K562 (cell line): ENCODE measurements around the gene FAM219A. TPM values are rescaled to one million over a fixed set of nuclear protein-coding genes. Genes with fewer than 3 reads are reported as not detected.

Source experiments
- CREM ChIP-seq: IDR thresholded peaks from 2 replicates; pipeline ENCODE4 v1.6.1; 2014; ENCODE audit warnings: antibody characterized with exemption, low read depth
- CTBP1 ChIP-seq: fragments of 450-650 bp; IDR thresholded peaks from 2 replicates; pipeline ENCODE4 v1.6.1; 2016; ENCODE audit warnings: borderline replicate concordance
- FOXP4 ChIP-seq: sonication (generic); formaldehyde crosslinking; IDR thresholded peaks from 2 replicates; pipeline ENCODE4 v1.8.0; 2022; ENCODE audit warnings: mild to moderate bottlenecking, missing genetic modification reagents, borderline replicate concordance
- HNRNPUL1 ChIP-seq: fragments of 200-400 bp; formaldehyde crosslinking; IDR thresholded peaks from 2 replicates; pipeline ENCODE4 v1.6.1; 2017; ENCODE audit warnings: low read length
- KAT7 ChIP-seq: sonication (generic); formaldehyde crosslinking; IDR thresholded peaks from 2 replicates; pipeline ENCODE4 v1.8.0; 2022; ENCODE audit warnings: missing genetic modification reagents, mild to moderate bottlenecking, borderline replicate concordance
- MGA ChIP-seq: fragments of 450-650 bp; IDR thresholded peaks from 2 replicates; pipeline ENCODE4 v1.6.1; 2016; ENCODE audit warnings: mild to moderate bottlenecking, moderate library complexity
- YY1 ChIP-seq, 3 experiments: IDR thresholded peaks; 2 replicates each; pipeline ENCODE4 v1.6.1; 2011; ENCODE audit warnings: low read length in 2 of 3, mild to moderate bottlenecking in 2 of 3, moderate library complexity in 2 of 3, borderline replicate concordance in 1 of 3, control low read depth in 1 of 3, low read depth in 1 of 3; ENCODE audit not compliant: insufficient read depth in 3 of 3, insufficient replicate concordance in 2 of 3, control insufficient read depth in 1 of 3, insufficient read length in 1 of 3; ENCODE audit errors: extremely low read depth in 1 of 3
- ZFX ChIP-seq: sonication (generic); formaldehyde crosslinking; IDR thresholded peaks from 2 replicates; pipeline ENCODE4 v1.8.0; 2022; ENCODE audit warnings: mild to moderate bottlenecking, missing genetic modification reagents, moderate library complexity
- ZNF140 ChIP-seq: fragments of 250-450 bp; sonication (Bioruptor Pico); IDR thresholded peaks from 2 replicates; pipeline ENCODE4 v1.8.0; 2021; ENCODE audit warnings: moderate library complexity, mild to moderate bottlenecking, inconsistent platforms
- polyA plus RNA-seq, 8 experiments: library from polyadenylated mRNA; depleted of rRNA in 4 of 8; stranded (reverse) in 5 of 8; unstranded in 3 of 8; fragments of >200 nt; fragmentation: Nextera tagmentation in 2 of 8; fragmentation: Illumina TruSeq in 1 of 8; extraction: Ambion mirVana in 2 of 8; extraction: Trizol in 1 of 8; gene quantifications; 2 replicates each; pipeline versions ENCODE4 v1.2.1 to v1.2.3, GENCODE V29; 2011 to 2014; ENCODE audit warnings: inconsistent platforms in 1 of 8, missing spikeins in 1 of 8
- total RNA-seq, 7 experiments: library from RNA; depleted of rRNA in 6 of 7; stranded (reverse); fragments of >200 nt in 6 of 7; fragmentation: Illumina TruSeq in 2 of 7; extraction: Trizol in 2 of 7; gene quantifications; 2 replicates each; pipeline versions ENCODE4 v1.2.1 to v1.2.3, GENCODE V29; 2011 to 2021; ENCODE audit warnings: low replicate concordance in 1 of 7
- TF ChIP-seq, protein P1 (sequence below): sonication (generic); formaldehyde crosslinking; IDR thresholded peaks from 2 replicates; pipeline ENCODE4 v1.9.0; 2022; ENCODE audit warnings: mild to moderate bottlenecking, missing genetic modification reagents

Gene FAM219A
- total and polyA plus RNA-seq, 9 of the 15 experiments (the other 6 are each of a cell fraction or from before 2014, with no cell fraction given): 0.63 to 8.6 (median 2.9) TPM

GRCh38 chr9:34380511-34381315 lies 77.7 kb downstream of the FAM219A start (continued):
- TF ChIP-seq FOXP4 (CRISPR knock-in tag) (0 out of 2 replicates have a peak, but pooled peaks have one; percentile 43), YY1 (IDR thresholded peaks at IDR 0.05; ENCODE audit: borderline replicate concordance in 1 of 3, control insufficient read depth in 1 of 3, extremely low read depth in 1 of 3, insufficient read depth in 3 of 3, insufficient read length in 1 of 3, insufficient replicate concordance in 2 of 3, low read depth in 1 of 3, low read length in 2 of 3) (peak in 1 of 3 experiments; percentile 19), ZFX (CRISPR knock-in tag) (peak; percentile 78), MGA (peak; percentile 95), HNRNPUL1 (no peak), CREM (0 out of 2 replicates have a peak, but pooled peaks have one; percentile 26), CTBP1 (peak; percentile 22; the same call in 1 of the 2 replicates), ZNF140 (no peak), KAT7 (CRISPR knock-in tag) (no peak)
- TF ChIP-seq, protein P1, sequence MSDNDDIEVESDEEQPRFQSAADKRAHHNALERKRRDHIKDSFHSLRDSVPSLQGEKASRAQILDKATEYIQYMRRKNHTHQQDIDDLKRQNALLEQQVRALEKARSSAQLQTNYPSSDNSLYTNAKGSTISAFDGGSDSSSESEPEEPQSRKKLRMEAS (CRISPR knock-in tag): peak; percentile 74
